C4-2B (cell line): Measurements from ENCODE around the gene ZNF326.

ENCODE experiments used
- H3K27ac ChIP-seq: fragments of 450-650 bp; 2 replicates; pipeline ENCODE4 v1.5.1; 2017
- CTCF ChIP-seq: fragments of 450-650 bp; conservative IDR thresholded peaks from 2 replicates; pipeline ENCODE4 v1.5.1; 2017; ENCODE audit warnings: mild to moderate bottlenecking
- ZFX ChIP-seq: fragments of 450-650 bp; IDR thresholded peaks from 2 replicates; pipeline ENCODE4 v1.6.1; 2017

The ZNF326 gene

GRCh38 chr1:90074566-90074965 lies 79.7 kb downstream of the ZNF326 start:
- no peak overlapping the region for H3K27ac ChIP-seq
- TF ChIP-seq CTCF = no peak
- no peak for TF ChIP-seq ZFX

- TF ChIP-seq CTCF = no peak
- no peak for TF ChIP-seq ZFX
- H3K27ac ChIP-seq = no peak overlapping the region
Observed at GRCh38 chr1:90074970-90075391, 80.1 kb downstream of the ZNF326 start.

- TF ChIP-seq CTCF = no peak
- no peak for TF ChIP-seq ZFX
- H3K27ac ChIP-seq = no peak overlapping the region
Observed at GRCh38 chr1:90083995-90084394, 89.1 kb downstream of the ZNF326 start.
